Neural progenitor cell (in vitro differentiated cells): ENCODE measurements around the gene RNF144A. TPM values are rescaled to one million over a fixed set of nuclear protein-coding genes. Genes with fewer than 3 reads are reported as not detected.

Source experiments
- DNase-seq: peaks from one replicate; pipeline ENCODE4 v3.0.0-alpha.2; 2016; ENCODE audit warnings: low spot score
- H2AFZ ChIP-seq: fragments of 200-600 bp; sonication (generic); replicated peaks from 2 replicates; pipeline ENCODE4 v1.6.1; 2016; ENCODE audit warnings: antibody characterized with exemption
- H3F3A ChIP-seq: fragments of 200-600 bp; sonication (generic); 2 replicates; pipeline ENCODE4 v1.6.1; 2016; ENCODE audit warnings: antibody characterized with exemption, low read depth
- H3K27ac ChIP-seq: fragments of 200-600 bp; sonication (generic); 2 replicates; pipeline ENCODE4 v1.5.1; 2016; ENCODE audit warnings: mild to moderate bottlenecking
- H3K27me3 ChIP-seq: fragments of 200-600 bp; sonication (generic); 2 replicates; pipeline ENCODE4 v1.6.1; 2016; ENCODE audit warnings: mild to moderate bottlenecking, moderate library complexity
- H3K36me3 ChIP-seq: fragments of 200-600 bp; sonication (generic); 2 replicates; pipeline ENCODE4 v1.5.1; 2016
- H3K4me1 ChIP-seq: fragments of 200-600 bp; sonication (generic); 2 replicates; pipeline ENCODE4 v1.6.1; 2016; ENCODE audit warnings: mixed run types
- H3K4me2 ChIP-seq: fragments of 200-600 bp; sonication (generic); 2 replicates; pipeline ENCODE4 v1.6.1; 2016
- H3K4me3 ChIP-seq: fragments of 200-600 bp; sonication (generic); 2 replicates; pipeline ENCODE4 v1.5.1; 2016
- H3K79me2 ChIP-seq: fragments of 200-600 bp; sonication (generic); 2 replicates; pipeline ENCODE4 v1.6.1; 2016; ENCODE audit warnings: low read depth
- H3K9ac ChIP-seq: fragments of 200-600 bp; sonication (generic); 2 replicates; pipeline ENCODE4 v1.6.1; 2016
- H3K9me3 ChIP-seq: fragments of 200-600 bp; sonication (generic); 2 replicates; pipeline ENCODE4 v1.5.1; 2016; ENCODE audit warnings: low read depth
- H4K20me1 ChIP-seq: fragments of 200-600 bp; sonication (generic); 2 replicates; pipeline ENCODE4 v1.6.1; 2016; ENCODE audit warnings: low read depth
- H3K27ac Mint-ChIP-seq: 3 replicates; pipeline ENCODE4 v1.8.0; 2021; ENCODE audit warnings: mixed read lengths
- H3K27me3 Mint-ChIP-seq: 2 replicates; pipeline ENCODE4 v1.8.0; 2022; ENCODE audit warnings: low read depth, mild to moderate bottlenecking, inconsistent platforms, moderate library complexity, mixed read lengths; ENCODE audit not compliant: insufficient read depth
- H3K36me3 Mint-ChIP-seq: 3 replicates; pipeline ENCODE4 v1.8.0; 2021; ENCODE audit warnings: mixed read lengths
- H3K4me1 Mint-ChIP-seq: 3 replicates; pipeline ENCODE4 v1.8.0; 2021; ENCODE audit warnings: mixed read lengths
- H3K4me3 Mint-ChIP-seq: 3 replicates; pipeline ENCODE4 v1.8.0; 2021; ENCODE audit warnings: mild to moderate bottlenecking, moderate library complexity, mixed read lengths
- H3K9me3 Mint-ChIP-seq: 3 replicates; pipeline ENCODE4 v1.8.0; 2020; ENCODE audit warnings: mixed read lengths
- CTCF ChIP-seq: fragments of 200-600 bp; sonication (generic); IDR thresholded peaks from 2 replicates; pipeline ENCODE4 v1.5.1; 2017; ENCODE audit warnings: antibody characterized with exemption, mild to moderate bottlenecking
- EZH2 ChIP-seq: fragments of 200-600 bp; sonication (generic); IDR thresholded peaks from 2 replicates; pipeline ENCODE4 v1.6.1; 2017; ENCODE audit warnings: antibody characterized with exemption, mild to moderate bottlenecking, moderate library complexity
- EZH2phosphoT487 ChIP-seq: fragments of 200-600 bp; sonication (generic); IDR thresholded peaks from 2 replicates; pipeline ENCODE4 v1.6.1; 2017; ENCODE audit warnings: antibody characterized with exemption
- total RNA-seq: library from RNA; depleted of rRNA; stranded (reverse); fragments of >200 nt; gene quantifications from 2 replicates; pipeline ENCODE4 v1.2.3, GENCODE V29; 2015; ENCODE audit warnings: low replicate concordance

The RNF144A gene
- total RNA-seq, 1 donor from 2014 or later, result 32.0 TPM

- H2AFZ ChIP-seq, result no peak overlapping the region
- Mint-ChIP-seq H3K27me3 (no peaks in the 10 kb centered on the region), H3K27ac (no peak overlapping the region), H3K9me3 (no peaks in the 10 kb centered on the region), H3K36me3 (peaks cover 61% of the 10 kb centered on the region), H3K4me3 (no peak overlapping the region), H3K4me1 (peaks cover 9% of the 10 kb centered on the region)
- TF ChIP-seq EZH2phosphoT487, result no peak
- no peak for TF ChIP-seq EZH2
- no peak for TF ChIP-seq CTCF
- DNase-seq, result no peak
- H3F3A ChIP-seq, result no peaks in the 10 kb centered on the region
- H3K9me3 ChIP-seq, result no peaks in the 10 kb centered on the region
- no peak overlapping the region for H3K4me3 ChIP-seq
- no peaks in the 10 kb centered on the region for H3K79me2 ChIP-seq
- H3K4me2 ChIP-seq, result no peak overlapping the region
- H3K27ac ChIP-seq, result no peak overlapping the region
- H3K4me1 ChIP-seq, result peaks cover 9% of the 10 kb centered on the region
- no peaks in the 10 kb centered on the region for H4K20me1 ChIP-seq
- H3K36me3 ChIP-seq, result no peaks in the 10 kb centered on the region
- H3K27me3 ChIP-seq, result no peaks in the 10 kb centered on the region
- H3K9ac ChIP-seq, result no peak overlapping the region
Observed at GRCh38 chr2:6945087-6945813, 28.0 kb downstream of the RNF144A start.

GRCh38 chr2:6945821-6946220 is 28.6 kb downstream of the RNF144A start:
- peaks cover 3% of the 10 kb centered on the region for H3K4me1 Mint-ChIP-seq
- H3K36me3 ChIP-seq, result no peaks in the 10 kb centered on the region
- no peak overlapping the region for H3K27ac Mint-ChIP-seq
- H3F3A ChIP-seq, result no peaks in the 10 kb centered on the region
- no peaks in the 10 kb centered on the region for H4K20me1 ChIP-seq
- H3K79me2 ChIP-seq, result no peaks in the 10 kb centered on the region
- H3K9ac ChIP-seq, result no peak overlapping the region
- TF ChIP-seq CTCF, result no peak
- no peak for TF ChIP-seq EZH2phosphoT487
- no peak for TF ChIP-seq EZH2
- no peak overlapping the region for H3K4me3 Mint-ChIP-seq
- H3K36me3 Mint-ChIP-seq, result peaks cover 61% of the 10 kb centered on the region
- no peak overlapping the region for H3K4me2 ChIP-seq
- H3K4me1 ChIP-seq, result peaks cover 3% of the 10 kb centered on the region
- DNase-seq, result no peak
- no peaks in the 10 kb centered on the region for H3K9me3 ChIP-seq
- H3K4me3 ChIP-seq, result no peak overlapping the region
- no peaks in the 10 kb centered on the region for H3K27me3 Mint-ChIP-seq
- no peaks in the 10 kb centered on the region for H3K27me3 ChIP-seq
- no peak overlapping the region for H3K27ac ChIP-seq
- H3K9me3 Mint-ChIP-seq, result no peaks in the 10 kb centered on the region
- no peak overlapping the region for H2AFZ ChIP-seq

GRCh38 chr2:6946722-6947121 is 29.5 kb downstream of the RNF144A start:
- H3F3A ChIP-seq, result no peaks in the 10 kb centered on the region
- no peaks in the 10 kb centered on the region for H3K36me3 ChIP-seq
- H3K27me3 ChIP-seq, result no peaks in the 10 kb centered on the region
- H3K4me3 ChIP-seq, result no peak overlapping the region
- TF ChIP-seq CTCF, result no peak
- no peak overlapping the region for H2AFZ ChIP-seq
- H3K4me2 ChIP-seq, result no peak overlapping the region
- H3K4me1 ChIP-seq, result no peaks in the 10 kb centered on the region
- H3K36me3 Mint-ChIP-seq, result peaks cover 56% of the 10 kb centered on the region
- H3K4me3 Mint-ChIP-seq, result no peak overlapping the region
- no peaks in the 10 kb centered on the region for H3K9me3 ChIP-seq
- no peak overlapping the region for H3K27ac ChIP-seq
- no peak overlapping the region for H3K9ac ChIP-seq
- no peaks in the 10 kb centered on the region for H3K9me3 Mint-ChIP-seq
- no peak overlapping the region for H3K27ac Mint-ChIP-seq
- no peaks in the 10 kb centered on the region for H3K27me3 Mint-ChIP-seq
- no peak for DNase-seq
- no peaks in the 10 kb centered on the region for H3K4me1 Mint-ChIP-seq
- no peaks in the 10 kb centered on the region for H3K79me2 ChIP-seq
- no peaks in the 10 kb centered on the region for H4K20me1 ChIP-seq
